Endothelial cell of hepatic sinusoid (primary cell): ENCODE results near the gene PLTP.
"Not testable (repeated sequence)": the region's sequence is repeated elsewhere in the genome, so short reads cannot be mapped to it uniquely, and the experiment has no call there.

Source experiments
- in situ Hi-C: cut with HindIII; loops from 2 replicates; pipeline ENCODE4 v1.10.0; 2017; ENCODE audit warnings: low sequenced_read_pairs

PLTP gene

DNA sequence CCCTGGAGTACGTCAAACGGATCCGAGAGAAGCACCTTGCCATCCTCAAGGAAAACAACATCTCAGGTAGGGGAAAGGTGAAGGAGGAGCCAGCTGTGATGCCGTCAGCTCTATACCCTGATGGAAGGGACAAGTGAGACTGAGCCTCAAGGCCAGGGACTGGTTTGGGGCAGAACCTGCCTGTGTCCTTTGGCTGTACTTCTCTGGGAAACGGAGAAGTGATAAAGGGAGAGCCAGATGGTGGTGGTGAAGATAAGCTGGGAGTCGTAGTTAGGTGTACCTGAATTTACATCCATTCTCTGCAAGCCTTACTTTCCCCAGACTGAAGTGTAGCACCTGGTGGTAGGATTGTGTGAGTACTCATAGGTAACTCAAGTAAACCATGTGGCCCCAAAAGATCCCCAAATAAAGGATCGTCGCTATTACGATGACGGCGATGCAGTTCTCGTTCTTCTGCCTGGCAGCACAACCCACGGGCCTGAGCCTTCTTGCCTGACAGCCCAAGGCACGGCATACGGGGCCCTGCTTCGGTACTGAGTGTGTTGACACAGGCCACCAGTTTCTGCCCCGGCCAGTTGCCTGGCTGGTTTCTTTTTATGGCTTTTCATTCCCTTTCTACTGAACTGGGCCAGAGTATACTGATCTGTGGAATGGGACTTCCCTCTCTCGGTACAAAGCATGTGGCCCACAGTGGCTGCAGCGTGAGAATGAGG, 33.2 kb upstream of the PLTP start:
- in situ Hi-C loops, result loop anchor here (5.0 kb wide), 1 partner anchor 53 kb away; the partner anchor contains the start of genes CTSA and NEURL2

DNA sequence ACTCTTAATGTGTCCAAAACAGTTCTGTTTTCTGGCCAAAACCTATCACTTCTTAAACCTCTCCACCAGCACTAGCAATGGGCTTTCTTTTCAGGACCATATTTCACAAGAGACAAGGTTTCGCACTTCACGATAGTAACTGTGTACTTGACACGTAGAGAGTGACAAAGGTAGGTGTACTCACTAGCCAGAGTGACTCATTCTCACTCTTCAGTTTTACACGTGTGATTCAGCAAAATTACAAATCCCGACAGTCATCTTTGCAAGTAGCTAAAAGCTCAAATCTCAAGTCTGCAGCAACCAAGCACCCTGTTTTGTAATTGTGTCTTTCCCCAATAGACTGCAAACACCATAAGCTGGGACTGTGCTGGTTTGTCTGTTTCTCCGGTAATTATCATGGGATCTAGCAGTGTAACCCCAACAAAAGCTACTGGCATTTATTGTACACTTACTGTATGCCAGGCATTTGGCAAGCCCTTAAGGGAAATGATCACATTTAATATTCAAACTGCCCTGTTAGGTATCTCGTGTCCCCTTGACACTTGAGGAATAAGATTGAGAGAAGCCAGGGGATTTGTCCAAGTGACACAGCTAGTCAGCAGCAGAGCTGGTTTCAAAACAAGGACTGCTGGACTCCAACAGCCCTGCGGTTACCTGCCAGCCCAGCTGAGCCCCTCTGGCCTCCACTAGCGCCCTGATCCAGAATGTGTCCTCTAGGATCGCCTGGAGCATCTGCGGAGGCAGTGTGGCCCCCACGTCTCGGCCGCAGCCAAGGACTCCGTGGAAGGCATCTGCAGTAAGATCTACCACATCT, 32.4 kb upstream of the PLTP start:
- in situ Hi-C loops, result loop anchor here (5.0 kb wide), 1 partner anchor 52 kb away; the partner anchor contains the start of genes CTSA and NEURL2

DNA sequence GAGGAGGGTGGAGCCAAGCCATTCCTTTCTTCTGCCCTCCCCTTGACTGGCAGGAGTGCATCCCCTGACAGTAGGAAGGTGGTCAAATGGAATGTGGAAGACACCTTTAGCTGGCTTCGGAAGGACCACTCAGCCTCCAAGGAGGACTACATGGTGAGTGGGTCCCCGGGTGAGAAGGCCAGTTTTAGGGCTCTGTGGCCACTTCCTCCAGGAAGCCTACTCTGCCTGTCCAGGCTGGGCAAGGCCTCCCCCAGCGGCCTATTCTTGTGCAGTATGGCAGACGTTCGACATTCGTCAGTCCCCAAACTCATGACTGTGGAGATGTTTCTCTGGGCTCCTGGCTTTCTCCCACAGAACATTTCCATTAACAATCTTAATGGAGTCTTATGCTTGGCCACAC, 31.7 kb upstream of the PLTP start:
- in situ Hi-C loops, result loop anchor here (5.0 kb wide), 1 partner anchor 51 kb away; the partner anchor contains the start of genes CTSA and NEURL2

DNA sequence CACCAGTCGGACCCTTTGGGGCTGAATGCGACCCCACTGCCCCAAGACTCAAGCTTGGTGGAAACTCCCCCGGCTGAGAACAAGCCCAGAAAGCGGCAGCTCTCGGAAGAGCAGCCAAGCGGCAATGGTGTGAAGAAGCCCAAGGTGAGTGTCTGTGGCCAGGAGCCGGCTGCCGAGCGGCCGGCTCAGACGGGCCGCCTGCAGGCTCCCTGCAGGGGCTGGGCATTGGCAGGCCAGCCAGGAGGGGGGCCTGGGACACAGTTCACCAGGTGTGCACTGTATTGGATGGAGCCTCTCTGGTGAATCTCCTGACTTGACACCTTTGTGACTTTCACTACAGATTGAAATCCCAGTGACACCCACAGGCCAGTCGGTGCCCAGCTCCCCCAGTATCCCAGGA, 28.5 kb upstream of the PLTP start:
- in situ Hi-C loops, result loop anchor here (5.0 kb wide), 1 partner anchor 48 kb away; the partner anchor contains the start of genes CTSA and NEURL2

DNA sequence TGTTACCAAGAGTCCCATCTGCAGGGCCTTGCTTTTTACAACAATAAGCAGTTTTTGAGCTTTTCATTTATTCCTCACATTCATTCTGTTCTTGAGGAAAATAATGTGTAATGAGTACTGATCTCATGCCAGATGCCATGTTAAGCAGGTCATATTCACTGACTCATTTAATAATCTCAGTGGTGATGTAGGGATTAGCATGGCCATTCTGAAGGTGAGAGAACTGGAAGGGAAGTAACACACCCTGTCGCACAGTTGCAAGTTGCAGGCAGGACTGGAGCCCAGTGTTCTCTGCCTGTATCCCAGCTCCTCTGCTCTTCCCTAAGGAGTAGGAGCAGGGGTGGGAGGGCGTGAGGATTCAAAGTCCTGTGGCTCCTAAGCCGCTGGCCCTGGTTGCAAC, 28.1 kb upstream of the PLTP start:
- in situ Hi-C loops, result loop anchor here (5.0 kb wide), 1 partner anchor 48 kb away; the partner anchor contains the start of genes CTSA and NEURL2

DNA sequence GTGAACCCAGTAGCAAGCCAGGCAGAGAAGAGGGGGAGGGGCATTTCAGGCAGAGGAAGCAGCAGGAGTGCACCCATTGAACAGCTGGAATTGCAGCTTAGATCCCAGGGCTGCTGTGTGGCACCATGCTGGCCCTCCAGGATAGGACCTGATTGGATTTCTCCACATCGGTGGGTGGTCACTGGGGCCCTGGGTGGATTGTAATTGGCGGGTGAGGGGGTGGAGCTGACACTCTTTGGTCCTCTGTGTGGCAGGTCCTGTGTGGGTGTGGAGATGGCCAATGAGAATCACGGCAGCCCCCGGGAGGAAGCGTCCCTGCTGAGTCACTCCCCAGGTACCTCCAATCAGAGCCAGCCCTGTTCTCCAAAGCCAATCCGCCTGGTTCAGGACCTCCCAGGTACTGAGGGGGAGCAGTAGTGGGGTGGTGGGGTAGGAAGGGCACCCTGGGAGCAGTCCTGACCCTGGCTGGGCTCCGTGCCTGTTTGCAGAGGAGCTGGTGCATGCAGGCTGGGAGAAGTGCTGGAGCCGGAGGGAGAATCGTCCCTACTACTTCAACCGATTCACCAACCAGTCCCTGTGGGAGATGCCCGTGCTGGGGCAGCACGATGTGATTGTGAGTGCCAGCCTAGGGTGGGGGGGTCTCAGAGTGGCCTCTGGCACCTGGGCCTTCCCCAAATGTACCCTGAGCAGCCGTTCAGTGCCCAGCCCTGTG, 26.9 kb upstream of the PLTP start:
- in situ Hi-C loops, result no loop called here

DNA sequence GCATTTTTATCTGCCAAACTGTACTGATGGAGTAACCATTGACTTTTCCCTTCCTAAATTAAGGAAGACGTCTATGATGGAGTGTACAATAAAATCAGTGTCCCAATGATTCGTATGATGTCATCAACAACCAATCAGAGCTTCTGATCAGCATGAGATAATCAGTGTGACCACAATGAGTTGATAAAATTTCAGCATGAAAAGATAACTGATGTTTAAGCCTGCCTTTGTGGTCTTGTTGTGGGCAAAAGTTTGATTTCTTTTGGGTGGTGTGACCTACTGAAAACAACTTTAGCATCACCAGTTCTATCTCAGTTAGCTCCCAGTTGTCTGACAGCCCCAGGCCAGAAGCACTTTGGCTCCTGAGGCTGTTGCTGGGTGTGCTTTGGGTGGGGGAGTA, 25.8 kb upstream of the PLTP start:
- in situ Hi-C loops, result no loop called here

- in situ Hi-C loops, result no loop called here
Observed at GRCh38 chr20:45935416-45936046, 23.6 kb upstream of the PLTP start.

DNA sequence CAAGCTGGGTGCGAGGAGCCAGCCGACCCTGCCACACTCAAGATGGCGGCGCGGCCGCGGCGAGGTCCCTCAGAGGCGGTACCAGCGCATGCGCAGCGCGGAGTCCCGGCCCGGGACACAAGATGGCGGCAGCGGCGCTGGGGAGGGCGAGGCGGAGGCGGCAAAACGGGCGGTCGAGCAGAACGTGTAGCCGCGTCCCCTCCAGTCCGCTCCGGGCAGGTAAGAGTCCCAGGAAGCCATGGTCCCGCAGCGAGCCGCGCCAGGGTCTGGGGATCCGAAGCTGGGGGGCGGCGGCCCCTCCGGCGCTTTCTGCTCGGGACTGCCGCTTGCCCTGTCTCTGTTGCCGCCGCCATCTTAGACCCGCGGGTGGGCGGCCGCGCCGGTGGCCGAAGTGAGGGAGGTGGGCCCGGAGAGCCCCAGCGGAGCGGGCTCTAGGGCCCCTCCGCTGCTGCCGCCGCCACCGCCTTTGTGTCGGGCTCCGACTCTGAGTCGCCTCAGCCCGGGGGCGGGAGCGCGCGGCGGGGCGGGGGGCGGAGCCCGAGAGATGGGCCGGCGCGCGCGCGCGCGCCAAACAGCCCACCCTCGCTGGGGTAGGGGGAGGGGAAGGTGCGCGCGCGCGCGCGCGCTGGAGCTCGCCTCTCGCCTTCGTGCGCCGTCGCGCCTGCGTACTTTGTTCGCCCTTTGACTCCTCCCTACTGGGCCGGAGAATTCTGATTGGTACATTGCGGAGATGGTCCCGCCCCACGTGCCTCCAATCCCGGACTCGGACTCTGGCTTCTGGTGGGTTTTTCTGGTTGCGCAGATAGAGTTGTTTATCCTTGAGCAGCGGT, 22.8 kb upstream of the PLTP start, which contains the start of gene PCIF1:
TSS of gene PCIF1 (plus strand) at position 98 of the 830 bp plus-strand sequence. CDS start 4,317 bp downstream, outside the sequence.
- in situ Hi-C loops, result no loop called here

DNA sequence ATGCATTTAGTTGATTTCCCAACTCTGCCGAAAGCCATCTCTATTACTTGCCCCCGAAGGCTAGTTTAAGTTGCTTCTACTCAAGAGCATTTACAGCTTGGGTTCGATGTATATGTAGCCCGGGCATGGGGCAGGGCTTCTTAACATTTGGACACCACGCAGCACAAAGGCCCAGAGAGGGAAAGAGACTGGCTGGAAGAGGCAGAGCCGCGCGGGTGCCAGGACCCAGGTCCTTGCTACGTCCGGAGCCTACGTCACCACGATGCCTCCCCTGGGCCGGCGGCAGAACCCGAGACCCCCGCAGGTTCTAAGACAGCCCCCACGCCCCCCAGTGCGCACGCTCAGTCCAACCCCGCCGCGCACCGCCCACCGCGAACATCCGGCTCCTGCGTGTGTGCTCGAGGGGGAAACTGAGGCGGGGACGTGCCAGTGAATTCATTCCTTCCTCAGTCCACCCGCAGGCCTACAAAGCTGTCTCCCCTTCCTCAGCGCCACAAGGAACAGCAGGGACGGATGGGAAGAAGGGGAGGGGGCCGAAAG, 22.2 kb upstream of the PLTP start:
- in situ Hi-C loops, result no loop called here

DNA sequence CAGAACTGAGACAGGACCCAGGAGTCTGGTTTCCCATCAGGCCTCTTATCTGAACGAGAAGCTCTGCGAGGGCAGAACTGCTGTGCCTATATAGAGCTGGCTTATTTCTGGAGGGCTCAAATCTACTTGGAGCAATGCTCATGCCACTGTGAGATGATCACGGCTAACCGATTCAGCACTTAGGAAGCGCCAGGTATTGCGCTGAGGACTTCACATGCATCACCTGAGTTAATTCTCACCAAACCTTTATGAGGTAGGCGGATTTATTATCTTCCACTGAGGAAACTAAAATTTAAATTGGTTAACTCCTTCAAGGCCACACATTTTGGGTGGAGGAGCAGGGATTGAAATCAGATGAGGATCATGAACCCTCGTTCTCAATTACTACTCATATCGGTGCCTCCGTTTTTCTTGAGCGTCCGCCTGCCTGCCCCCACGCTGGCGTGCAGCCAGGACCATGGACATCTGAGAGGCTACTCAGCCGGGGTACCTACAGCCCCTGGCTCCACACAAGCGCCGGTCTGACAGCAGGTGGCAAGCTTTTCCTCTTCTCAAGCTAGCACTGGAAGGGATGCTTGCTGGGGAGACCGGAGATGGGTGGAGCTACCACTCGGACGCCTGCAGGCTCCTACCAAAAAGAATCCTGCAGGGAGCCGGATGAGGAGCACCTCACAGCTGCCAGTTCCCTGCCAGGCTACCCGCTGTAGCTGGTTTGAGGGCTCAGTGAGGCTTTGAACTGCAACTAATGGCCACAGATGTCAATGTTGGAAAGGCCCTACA, 21.5 kb upstream of the PLTP start:
- in situ Hi-C loops, result no loop called here

- in situ Hi-C loops, result not testable (repeated sequence)
Observed at GRCh38 chr20:45931680-45932079, 19.7 kb upstream of the PLTP start.

DNA sequence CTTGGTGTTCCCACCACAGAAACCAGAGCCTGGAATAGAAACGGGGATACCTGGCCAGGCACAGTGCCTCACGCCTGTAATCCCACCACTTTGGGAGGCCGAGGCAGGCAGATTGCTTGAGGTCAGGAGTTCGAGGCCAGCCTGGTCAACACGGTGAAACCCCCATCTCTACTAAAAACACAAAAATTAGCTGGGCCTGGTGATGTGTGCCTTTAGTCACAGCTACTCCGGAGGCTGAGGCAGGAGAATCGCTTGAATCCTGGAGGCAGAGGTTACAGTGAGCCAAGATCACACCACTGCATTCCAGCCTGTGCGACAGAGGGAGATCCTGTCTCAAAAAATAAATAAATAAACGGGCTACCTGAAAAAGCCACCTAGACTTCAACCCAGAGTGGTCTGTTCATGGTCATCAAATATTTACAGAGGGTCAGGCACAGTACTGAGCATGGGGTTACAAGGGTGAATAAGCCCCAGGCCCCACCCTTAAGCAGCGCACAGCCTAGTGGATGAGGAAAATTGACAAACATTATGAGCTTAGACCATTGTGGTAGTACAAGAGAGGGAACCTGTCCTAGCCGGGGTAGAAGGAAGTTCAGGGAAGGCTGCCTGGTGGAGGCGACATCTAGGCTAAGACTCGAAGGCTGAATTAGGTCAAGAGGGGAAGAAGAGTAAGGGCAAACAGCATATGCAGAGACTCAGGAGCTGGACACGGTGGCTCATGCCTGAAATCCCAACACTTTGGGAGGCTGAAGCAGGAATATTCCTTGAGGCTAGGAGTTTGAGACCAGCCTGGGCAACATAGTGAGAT, 15.3 kb upstream of the PLTP start:
- in situ Hi-C loops, result no loop called here

DNA sequence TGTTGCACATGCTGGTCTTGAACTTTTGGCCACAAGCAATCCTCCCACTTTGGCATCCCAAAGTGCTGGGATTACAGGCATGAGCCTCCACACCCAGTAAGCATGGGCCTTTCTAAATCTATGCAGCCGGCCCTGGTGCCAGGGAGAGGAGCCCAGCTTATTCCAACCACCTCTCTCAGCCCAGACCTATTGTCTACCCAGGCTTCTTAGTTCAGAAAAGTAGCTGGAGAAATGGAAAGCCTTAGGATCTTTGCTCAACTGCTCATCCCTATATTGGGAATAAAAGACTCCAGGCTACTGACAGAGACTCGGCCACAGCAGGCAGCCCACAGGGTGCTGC, 14.7 kb upstream of the PLTP start:
- in situ Hi-C loops, result no loop called here

DNA sequence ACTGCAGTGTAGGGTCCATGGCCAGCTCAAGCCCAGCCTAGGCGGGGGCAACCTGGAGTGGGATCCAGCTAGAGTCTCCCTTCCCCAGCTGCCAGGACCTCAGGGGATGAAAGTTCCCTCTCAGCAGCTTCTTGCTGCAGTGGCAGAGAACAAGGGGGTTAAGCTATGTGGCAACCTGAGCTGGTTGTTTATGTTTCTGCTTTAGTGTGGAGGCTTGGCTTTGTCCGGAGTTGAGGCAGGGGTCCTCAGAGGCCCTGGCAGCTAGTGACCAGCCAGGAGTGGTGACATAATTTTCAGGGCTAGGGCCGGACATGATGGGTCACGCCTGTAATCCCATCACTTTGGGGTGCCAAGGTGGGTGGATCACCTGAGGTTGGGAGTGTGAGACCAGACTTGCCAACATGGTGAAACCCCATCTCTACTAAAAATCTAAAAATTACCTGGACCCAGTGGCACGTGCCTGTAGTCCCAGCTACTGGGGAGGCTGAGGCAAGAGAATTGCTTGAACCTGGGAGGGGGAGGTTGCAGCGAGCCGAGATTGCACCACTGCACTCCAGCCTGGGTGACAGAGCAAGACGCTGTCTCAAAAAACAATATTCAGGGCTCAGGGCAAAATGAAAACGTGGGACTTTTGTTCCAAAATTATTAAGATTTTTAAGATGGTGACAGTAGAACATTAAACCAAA, 14.0 kb upstream of the PLTP start:
- in situ Hi-C loops, result no loop called here

- in situ Hi-C loops, result no loop called here
Observed at GRCh38 chr20:45924391-45925261, 12.7 kb upstream of the PLTP start.
